ENCODE data around the gene FOXP1.
"Not testable (repeated sequence)": the region's sequence is repeated elsewhere in the genome, so short reads cannot be mapped to it uniquely, and the experiment has no call there.

The FOXP1 gene

DNA sequence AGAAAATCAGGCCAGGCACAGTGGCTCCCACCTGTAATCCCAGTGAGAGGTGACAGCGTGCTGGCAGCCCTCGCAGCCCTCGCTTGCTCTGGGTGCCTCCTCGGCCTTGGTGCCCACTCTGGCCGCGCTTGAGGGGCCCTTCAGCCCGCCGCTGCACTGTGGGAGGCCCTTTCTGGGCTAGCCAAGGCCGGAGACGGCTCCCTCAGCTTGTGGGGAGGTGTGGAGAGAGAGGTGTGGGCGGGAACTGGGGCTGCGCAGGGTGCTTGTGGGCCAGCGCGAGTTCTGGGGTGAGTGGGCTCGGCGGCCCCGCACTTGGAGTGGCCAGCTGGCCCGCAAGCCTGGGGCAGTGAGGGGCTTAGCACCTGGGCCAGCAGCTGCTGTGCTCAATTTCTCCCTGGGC is 252.6 kb downstream of the FOXP1 start:
- ATAC-seq (replicated peaks) (no peak), DNase-seq (no peak)
- Mint-ChIP-seq H3K27ac (no peak overlapping the region), H3K9me3 (no peaks in the 10 kb centered on the region), H3K4me3 (no peak overlapping the region), H3K27me3 (no peaks in the 10 kb centered on the region), H3K4me1 (ENCODE audit: low read depth in 2 of 2) (peaks cover 3 to 16% of the 10 kb centered on the region in 2 donors), H3K36me3 (ENCODE audit: insufficient read depth) (peaks cover 10% of the 10 kb centered on the region)

DNA sequence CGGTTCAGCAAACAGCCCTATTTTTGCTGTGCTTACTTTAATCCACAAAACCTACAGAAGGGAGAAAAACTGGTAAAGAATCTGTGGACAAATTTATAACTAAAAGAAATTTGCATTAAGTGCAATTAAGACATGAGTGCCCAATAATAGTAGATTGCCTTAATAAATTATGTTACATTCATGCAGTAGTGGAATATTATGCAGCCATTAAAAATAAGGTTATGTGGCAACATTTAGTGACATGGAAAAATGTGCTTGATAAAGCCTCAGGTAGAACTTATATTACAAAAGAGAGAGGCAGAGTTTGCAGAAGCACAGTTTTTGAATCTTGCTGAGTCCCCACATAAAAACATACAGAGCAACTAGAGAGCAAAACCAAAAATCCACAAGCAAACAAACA is 253.0 kb downstream of the FOXP1 start:
- DNase-seq (no peak), ATAC-seq (replicated peaks) (no peak)
- Mint-ChIP-seq H3K4me1 (ENCODE audit: low read depth in 2 of 2) (peaks cover 3 to 16% of the 10 kb centered on the region in 2 donors), H3K9me3 (no peaks in the 10 kb centered on the region), H3K4me3 (no peak overlapping the region), H3K27ac (no peak overlapping the region), H3K27me3 (no peaks in the 10 kb centered on the region), H3K36me3 (ENCODE audit: insufficient read depth) (peaks cover 10% of the 10 kb centered on the region)

DNA sequence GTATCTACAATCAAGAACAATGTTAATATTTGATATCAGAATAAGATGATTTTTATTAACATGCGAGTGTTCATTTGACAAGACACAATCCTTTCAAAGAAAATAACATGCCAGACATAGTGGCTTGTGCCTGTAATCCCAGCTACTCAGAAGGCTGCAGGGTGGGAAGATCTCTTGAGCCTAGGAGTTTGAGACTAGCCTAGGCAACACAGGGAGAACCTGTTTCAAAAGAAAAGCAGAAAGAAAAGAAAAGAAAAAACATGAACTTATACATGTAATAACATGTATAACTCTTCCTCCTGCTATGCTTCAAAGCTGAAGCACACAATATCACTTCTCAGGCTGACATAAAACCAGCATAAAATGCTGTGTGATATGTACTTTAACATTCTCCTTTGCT is 253.7 kb downstream of the FOXP1 start:
- Mint-ChIP-seq H3K9me3 (no peaks in the 10 kb centered on the region), H3K36me3 (ENCODE audit: insufficient read depth) (peaks cover 12% of the 10 kb centered on the region), H3K4me1 (ENCODE audit: low read depth in 2 of 2) (peaks cover 3 to 16% of the 10 kb centered on the region in 2 donors), H3K27me3 (no peaks in the 10 kb centered on the region), H3K27ac (no peak overlapping the region), H3K4me3 (no peak overlapping the region)
- ATAC-seq (replicated peaks) (no peak), DNase-seq (no peak)

DNA sequence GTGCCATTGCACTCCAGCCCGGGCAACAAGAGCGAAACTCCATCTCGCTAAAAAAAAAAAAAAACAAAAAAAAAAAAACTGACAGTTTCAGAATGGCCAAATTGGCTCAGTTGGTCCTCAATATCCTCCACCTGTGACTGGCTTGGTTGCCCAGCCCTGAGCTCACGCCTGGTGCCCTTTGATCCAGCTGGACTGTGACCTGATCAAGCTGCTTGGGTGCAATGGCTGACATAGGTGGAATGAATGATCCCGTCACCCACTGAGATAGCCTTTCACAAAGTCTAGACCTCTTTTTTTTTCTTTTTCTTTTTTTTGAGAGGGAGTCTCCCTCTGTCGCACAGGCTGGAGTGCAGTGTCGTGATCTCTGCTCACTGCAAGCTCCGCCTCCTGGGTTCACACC is 254.6 kb downstream of the FOXP1 start:
- Mint-ChIP-seq H3K4me3 (no peak overlapping the region), H3K4me1 (ENCODE audit: low read depth in 2 of 2) (peaks cover 3 to 16% of the 10 kb centered on the region in 2 donors)

DNA sequence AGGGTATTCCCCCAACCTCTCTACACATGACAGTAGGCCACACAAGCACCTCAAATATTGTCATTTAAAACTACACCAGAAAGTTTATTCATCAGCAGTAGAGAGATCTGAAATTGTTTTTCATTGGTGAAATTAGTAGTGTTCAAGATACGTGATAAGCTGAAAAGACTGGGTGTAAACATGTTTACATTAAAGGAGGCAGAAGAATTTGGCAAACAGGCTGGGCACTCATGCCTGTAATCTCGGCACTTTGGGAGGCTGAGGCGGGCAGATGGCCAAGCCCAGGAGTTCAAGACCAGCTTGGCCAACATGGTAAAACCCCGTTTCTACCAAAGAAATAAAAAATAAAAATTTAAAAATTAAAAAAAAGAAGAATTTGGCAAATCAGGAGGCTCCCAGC is 255.6 kb downstream of the FOXP1 start:
- H3K27me3 Mint-ChIP-seq: no peaks in the 10 kb centered on the region
- H3K36me3 Mint-ChIP-seq (ENCODE audit: insufficient read depth): peaks cover 8% of the 10 kb centered on the region
- DNase-seq (no peak), ATAC-seq (replicated peaks) (no peak)
- H3K4me1 Mint-ChIP-seq (ENCODE audit: low read depth in 2 of 2): peaks cover 3 to 13% of the 10 kb centered on the region in 2 donors
- H3K9me3 Mint-ChIP-seq: no peaks in the 10 kb centered on the region
- no peak overlapping the region for H3K4me3 Mint-ChIP-seq
- peak overlapping the region in 1 of 2 donors; percentile 61 for H3K27ac Mint-ChIP-seq

More for the DNA sequence above, 254.6 kb downstream of the FOXP1 start:
- Mint-ChIP-seq H3K27me3 (no peaks in the 10 kb centered on the region), H3K27ac (peak overlapping the region in 1 of 2 donors; percentile 32), H3K9me3 (no peaks in the 10 kb centered on the region), H3K36me3 (ENCODE audit: insufficient read depth) (peaks cover 9% of the 10 kb centered on the region)
- no peak for DNase-seq
- ATAC-seq (replicated peaks): no peak

DNA sequence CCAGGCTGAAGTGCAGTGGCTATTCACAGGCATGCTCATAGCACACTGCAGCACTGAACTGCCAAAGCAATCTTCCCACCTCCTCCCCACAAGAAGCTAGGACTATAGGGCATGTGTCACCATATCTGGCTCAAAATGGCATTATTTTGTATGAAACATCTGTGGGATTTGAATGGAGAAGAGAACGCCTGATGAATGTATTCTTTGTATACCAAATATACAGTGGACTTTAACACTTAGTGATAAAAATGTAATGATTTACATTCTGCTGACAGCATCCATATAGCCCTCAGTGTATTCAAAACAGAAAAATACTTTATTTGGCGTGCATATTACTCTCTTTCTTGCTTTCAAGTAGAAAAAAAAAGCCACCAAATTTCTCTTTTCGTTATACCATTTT is 257.8 kb downstream of the FOXP1 start:
- Mint-ChIP-seq H3K4me1 (ENCODE audit: low read depth in 2 of 2) (peaks cover 3 to 9% of the 10 kb centered on the region in 2 donors), H3K27ac (no peak overlapping the region)

DNA sequence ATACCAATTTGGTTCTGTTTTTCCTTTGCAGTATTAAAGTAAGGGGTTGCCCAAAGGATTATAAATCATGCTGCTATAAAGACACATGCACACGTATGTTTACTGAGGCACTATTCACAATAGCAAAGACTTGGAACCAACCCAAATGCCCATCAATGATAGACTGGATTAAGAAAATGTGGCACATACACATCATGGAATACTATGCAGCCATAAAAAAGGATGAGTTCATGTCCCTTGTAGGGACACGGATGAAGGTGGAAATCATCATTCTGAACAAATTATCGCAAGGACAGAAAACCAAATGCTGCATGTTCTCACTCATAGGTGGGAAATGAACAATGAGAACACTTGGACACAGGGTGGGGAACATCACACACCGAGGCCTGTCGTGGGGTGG is 259.3 kb downstream of the FOXP1 start:
- not testable (repeated sequence) for H3K4me1 Mint-ChIP-seq (ENCODE audit: low read depth in 2 of 2); H3K27ac Mint-ChIP-seq; H3K27me3 Mint-ChIP-seq; H3K4me3 Mint-ChIP-seq; ATAC-seq (replicated peaks); DNase-seq; H3K9me3 Mint-ChIP-seq; H3K36me3 Mint-ChIP-seq (ENCODE audit: insufficient read depth)

More for the DNA sequence above, 257.8 kb downstream of the FOXP1 start:
- H3K27me3 Mint-ChIP-seq: no peaks in the 10 kb centered on the region
- no peak overlapping the region for H3K4me3 Mint-ChIP-seq
- no peak for DNase-seq
- H3K36me3 Mint-ChIP-seq (ENCODE audit: insufficient read depth): peaks cover 8% of the 10 kb centered on the region
- H3K9me3 Mint-ChIP-seq: no peaks in the 10 kb centered on the region
- no peak for ATAC-seq (replicated peaks)

DNA sequence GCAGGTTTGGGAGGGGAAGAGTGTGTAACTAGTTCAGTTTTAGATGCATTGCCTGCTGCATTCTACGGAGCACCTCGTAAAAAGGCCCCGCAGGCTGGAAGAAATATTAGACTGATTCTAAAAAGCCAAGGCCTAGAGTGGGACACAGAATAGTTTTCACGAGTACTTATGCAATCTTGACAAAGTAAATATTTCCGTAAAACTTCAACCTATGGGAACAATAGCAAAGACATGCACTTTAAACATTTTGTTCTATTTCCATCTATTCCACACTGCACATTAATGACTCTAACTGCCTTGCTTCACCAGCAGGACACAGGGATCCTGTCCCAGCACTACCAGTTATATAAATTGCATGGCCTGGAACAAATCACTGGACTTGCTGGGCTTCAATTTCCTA is 260.0 kb downstream of the FOXP1 start:
- H3K9me3 Mint-ChIP-seq: no peaks in the 10 kb centered on the region
- H3K27me3 Mint-ChIP-seq: no peaks in the 10 kb centered on the region
- H3K4me3 Mint-ChIP-seq: no peak overlapping the region
- DNase-seq (no peak), ATAC-seq (replicated peaks) (no peak)
- no peak overlapping the region for H3K27ac Mint-ChIP-seq
- peaks cover 3 to 6% of the 10 kb centered on the region in 2 donors for H3K4me1 Mint-ChIP-seq (ENCODE audit: low read depth in 2 of 2)
- peaks cover 6% of the 10 kb centered on the region for H3K36me3 Mint-ChIP-seq (ENCODE audit: insufficient read depth)

DNA sequence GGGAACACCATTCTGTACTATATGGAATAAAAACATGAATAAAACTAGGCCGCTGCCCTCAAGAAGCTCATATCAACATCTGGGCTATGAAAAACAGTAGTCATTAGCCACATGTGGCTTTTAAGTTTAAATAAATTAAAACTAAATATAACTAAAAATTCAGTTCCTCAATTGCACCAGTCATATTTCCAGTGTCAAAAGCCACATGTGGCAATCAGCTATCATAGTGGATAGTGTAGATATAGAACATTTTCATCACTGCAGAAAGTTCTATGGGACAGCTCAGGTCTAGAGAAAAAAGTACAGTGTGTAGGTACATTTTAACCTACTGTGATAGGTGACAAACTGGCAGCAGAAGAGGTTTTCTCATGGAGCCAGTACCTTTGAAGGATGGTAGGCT is 261.4 kb downstream of the FOXP1 start:
- H3K27me3 Mint-ChIP-seq: no peaks in the 10 kb centered on the region
- DNase-seq (no peak), ATAC-seq (replicated peaks) (no peak)
- peaks cover 3 to 6% of the 10 kb centered on the region in 2 donors for H3K4me1 Mint-ChIP-seq (ENCODE audit: low read depth in 2 of 2)
- H3K9me3 Mint-ChIP-seq: no peaks in the 10 kb centered on the region
- peaks cover 7% of the 10 kb centered on the region for H3K36me3 Mint-ChIP-seq (ENCODE audit: insufficient read depth)
- no peak overlapping the region for H3K4me3 Mint-ChIP-seq
- H3K27ac Mint-ChIP-seq: no peak overlapping the region

DNA sequence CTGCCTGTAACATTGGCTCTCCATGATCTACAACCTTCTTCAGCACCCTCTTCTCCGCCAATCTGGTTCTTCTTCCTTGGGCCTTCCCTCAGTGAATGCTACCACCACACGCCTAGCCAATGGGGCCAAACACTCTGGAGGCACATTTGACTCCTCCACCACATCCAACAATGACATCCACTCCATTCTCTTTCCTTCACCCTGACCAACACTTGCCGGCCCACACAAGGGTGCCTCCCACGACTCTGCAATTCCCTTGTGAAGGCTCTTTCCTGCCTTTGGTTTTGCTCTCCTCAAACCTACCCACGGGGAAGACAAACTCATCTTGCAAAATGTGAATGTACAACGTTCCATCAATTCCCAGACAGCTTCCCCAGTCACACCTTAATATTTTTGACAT is 263.8 kb downstream of the FOXP1 start:
- Mint-ChIP-seq H3K4me3 (no peak overlapping the region), H3K9me3 (no peaks in the 10 kb centered on the region), H3K27me3 (no peaks in the 10 kb centered on the region), H3K27ac (no peak overlapping the region), H3K4me1 (ENCODE audit: low read depth in 2 of 2) (no peaks in the 10 kb centered on the region), H3K36me3 (ENCODE audit: insufficient read depth) (peaks cover 2% of the 10 kb centered on the region)
- DNase-seq: no peak
- ATAC-seq (replicated peaks): no peak

DNA sequence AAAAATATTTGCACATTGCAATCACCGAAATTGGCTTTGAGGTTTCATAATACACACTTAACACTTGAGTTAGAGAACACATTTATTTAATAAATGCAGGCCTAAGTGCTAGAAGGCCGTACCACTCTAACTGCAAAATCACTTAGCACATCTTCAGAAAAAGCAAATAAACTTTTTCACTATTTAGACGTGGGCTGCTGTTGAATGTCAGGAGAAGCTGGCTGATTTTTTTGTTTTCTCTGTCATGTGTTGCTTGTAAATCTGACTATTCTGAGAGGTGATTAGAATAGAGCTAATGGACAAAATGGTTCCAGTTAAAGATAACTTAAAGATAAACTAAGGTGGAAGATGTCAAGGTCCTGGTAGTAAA is 265.1 kb downstream of the FOXP1 start:
- no peak for ATAC-seq (replicated peaks)
- Mint-ChIP-seq H3K27ac (peak overlapping the region in 1 of 2 donors; percentile 12), H3K4me3 (no peak overlapping the region)

DNA sequence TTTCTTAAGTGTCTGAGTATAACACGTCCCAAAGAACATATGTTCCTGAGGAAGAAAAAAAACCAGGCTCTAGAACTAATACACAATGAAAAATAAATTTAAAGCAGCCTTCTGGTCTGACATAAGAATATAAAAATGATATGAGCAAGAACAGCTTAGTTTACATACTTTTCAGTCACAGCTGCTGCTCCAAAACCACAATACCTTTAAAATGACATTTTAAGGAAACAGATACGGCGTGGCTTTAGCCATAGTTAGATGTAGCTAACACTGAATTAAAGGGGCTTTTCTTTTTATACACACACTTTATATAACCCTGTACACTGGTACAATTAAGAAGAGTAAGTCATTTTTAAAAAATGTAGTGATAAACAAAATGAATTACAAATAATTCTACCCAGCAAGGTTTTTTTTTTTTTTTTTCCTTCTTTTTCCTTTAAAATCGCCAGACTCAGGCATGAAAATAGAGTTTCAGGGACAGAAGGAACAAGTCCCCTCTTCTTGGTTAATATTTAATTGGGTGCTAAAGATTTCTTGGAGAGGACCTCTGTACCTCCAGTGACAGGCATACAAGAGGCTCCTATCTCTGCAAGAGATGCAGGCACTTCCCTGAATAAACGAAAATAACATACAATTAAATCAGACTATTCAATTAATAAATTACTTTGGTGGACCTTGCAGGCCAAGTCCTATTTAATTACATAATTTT is 265.6 kb downstream of the FOXP1 start:
- no peaks in the 10 kb centered on the region for H3K9me3 Mint-ChIP-seq
- H3K4me1 Mint-ChIP-seq (ENCODE audit: low read depth in 2 of 2): no peaks in the 10 kb centered on the region
- peaks cover 2% of the 10 kb centered on the region for H3K36me3 Mint-ChIP-seq (ENCODE audit: insufficient read depth)
- DNase-seq (no peak), ATAC-seq (replicated peaks) (no peak)
- no peak overlapping the region for H3K27ac Mint-ChIP-seq
- H3K4me3 Mint-ChIP-seq: no peak overlapping the region
- no peaks in the 10 kb centered on the region for H3K27me3 Mint-ChIP-seq

More for the DNA sequence above, 265.1 kb downstream of the FOXP1 start:
- DNase-seq: no peak
- Mint-ChIP-seq H3K4me1 (ENCODE audit: low read depth in 2 of 2) (no peaks in the 10 kb centered on the region), H3K36me3 (ENCODE audit: insufficient read depth) (peaks cover 2% of the 10 kb centered on the region), H3K27me3 (no peaks in the 10 kb centered on the region), H3K9me3 (no peaks in the 10 kb centered on the region)

DNA sequence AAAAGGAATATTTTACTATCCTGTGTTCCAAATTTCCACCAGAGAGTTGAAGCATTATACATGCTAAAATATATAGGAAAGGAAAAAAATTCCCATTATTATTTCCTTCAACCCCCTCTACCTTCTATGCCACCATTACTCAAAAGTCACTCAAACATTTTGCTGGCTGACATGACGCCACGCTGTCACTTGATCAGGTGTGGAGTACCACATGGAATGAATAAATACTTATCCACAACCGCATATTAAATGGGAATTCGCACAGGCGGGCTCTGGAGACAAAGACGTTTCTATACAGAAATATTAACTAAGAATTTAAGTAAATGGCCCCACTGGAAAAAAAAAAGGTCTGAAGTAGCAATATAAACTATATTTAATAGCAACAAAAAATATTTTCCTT is 266.4 kb downstream of the FOXP1 start:
- no peaks in the 10 kb centered on the region for H3K9me3 Mint-ChIP-seq
- no peak overlapping the region for H3K4me3 Mint-ChIP-seq
- ATAC-seq (replicated peaks): no peak
- peak overlapping the region in 1 of 2 donors; percentile 68 for H3K27ac Mint-ChIP-seq
- H3K36me3 Mint-ChIP-seq (ENCODE audit: insufficient read depth): peaks cover 2% of the 10 kb centered on the region
- H3K27me3 Mint-ChIP-seq: no peaks in the 10 kb centered on the region
- DNase-seq: no peak
- H3K4me1 Mint-ChIP-seq (ENCODE audit: low read depth in 2 of 2): no peaks in the 10 kb centered on the region

DNA sequence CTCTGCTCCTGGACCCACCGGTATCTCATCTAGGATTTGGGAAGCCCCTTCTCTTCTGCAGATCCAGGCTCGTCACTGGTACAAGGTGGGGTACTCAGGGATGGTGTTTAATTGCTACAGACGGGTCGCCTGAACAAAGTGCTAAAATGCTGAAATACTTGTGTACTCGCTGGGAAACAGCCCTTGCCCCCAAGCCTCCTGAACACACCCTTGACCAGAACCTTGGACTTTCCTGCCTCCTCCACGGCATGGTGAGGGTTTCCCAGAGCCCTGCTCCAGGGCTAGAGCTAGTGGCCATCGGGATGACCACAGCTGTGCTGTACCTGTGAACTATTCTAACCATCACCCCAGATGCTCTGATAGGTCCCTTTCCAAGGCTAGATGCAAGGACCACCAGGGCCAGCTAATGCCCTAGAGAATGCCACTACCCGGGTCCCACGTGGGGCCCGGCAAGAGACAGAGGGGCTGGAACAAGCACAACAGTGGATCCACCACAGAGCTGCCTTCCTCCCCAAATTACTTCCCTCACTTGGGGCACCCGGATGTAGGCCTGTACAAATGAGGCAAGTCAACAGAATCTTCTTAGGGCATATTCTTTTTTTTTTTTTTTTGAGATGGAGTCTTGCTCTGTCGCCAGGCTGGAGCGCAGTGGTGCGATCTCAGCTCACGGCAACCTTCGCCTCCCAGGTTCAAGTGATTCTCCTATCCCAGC is 267.3 kb downstream of the FOXP1 start:
- H3K27me3 Mint-ChIP-seq: no peaks in the 10 kb centered on the region
- peaks cover 0 to 6% of the 10 kb centered on the region in 2 donors for H3K4me1 Mint-ChIP-seq (ENCODE audit: low read depth in 2 of 2)
- H3K36me3 Mint-ChIP-seq (ENCODE audit: insufficient read depth): peaks cover 2% of the 10 kb centered on the region
- no peak for ATAC-seq (replicated peaks)
- DNase-seq: no peak
- no peak overlapping the region for H3K27ac Mint-ChIP-seq
- no peaks in the 10 kb centered on the region for H3K9me3 Mint-ChIP-seq
- no peak overlapping the region for H3K4me3 Mint-ChIP-seq
